ENCODE data around the gene HOXB8.

DNA sequence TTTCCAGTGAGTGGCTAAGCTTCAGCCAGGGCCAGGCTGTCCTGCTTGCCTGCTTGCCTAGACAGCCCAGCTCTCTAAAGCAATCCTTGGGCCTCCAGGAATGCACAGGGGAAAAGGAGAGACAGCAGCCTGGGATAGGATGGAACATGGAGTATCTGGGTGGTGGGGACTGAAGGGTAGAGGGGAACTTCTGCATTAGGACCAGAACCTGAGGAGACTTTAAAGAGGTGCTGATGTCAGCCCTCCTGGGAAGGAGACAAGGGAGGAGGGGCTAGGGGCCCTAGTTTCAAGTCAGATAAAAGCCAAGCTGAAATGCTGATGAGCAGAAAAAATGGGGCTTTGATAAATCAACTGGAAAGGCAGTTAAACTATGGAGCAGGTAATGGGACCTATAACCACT is 6.1 kb downstream of the HOXB8 start:
- TF ChIP-seq ZFP3 (CRISPR knock-in tag; IDR thresholded peaks at IDR 0.05): no peak
- TF ChIP-seq, protein P1, sequence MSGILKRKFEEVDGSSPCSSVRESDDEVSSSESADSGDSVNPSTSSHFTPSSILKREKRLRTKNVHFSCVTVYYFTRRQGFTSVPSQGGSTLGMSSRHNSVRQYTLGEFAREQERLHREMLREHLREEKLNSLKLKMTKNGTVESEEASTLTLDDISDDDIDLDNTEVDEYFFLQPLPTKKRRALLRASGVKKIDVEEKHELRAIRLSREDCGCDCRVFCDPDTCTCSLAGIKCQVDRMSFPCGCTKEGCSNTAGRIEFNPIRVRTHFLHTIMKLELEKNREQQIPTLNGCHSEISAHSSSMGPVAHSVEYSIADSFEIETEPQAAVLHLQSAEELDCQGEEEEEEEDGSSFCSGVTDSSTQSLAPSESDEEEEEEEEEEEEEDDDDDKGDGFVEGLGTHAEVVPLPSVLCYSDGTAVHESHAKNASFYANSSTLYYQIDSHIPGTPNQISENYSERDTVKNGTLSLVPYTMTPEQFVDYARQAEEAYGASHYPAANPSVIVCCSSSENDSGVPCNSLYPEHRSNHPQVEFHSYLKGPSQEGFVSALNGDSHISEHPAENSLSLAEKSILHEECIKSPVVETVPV (CRISPR knock-in tag; IDR thresholded peaks at IDR 0.05): no peak
- TF ChIP-seq PATZ1 (CRISPR knock-in tag; IDR thresholded peaks at IDR 0.05; ENCODE audit: borderline replicate concordance): no peak
- no peak for TF ChIP-seq ZNF8 (CRISPR knock-in tag; IDR thresholded peaks at IDR 0.05)
- TF ChIP-seq ZC3H10 (CRISPR knock-in tag; IDR thresholded peaks at IDR 0.05): no peak
- TF ChIP-seq TCF4 (CRISPR knock-in tag; IDR thresholded peaks at IDR 0.05; ENCODE audit: borderline replicate concordance): no peak
- TF ChIP-seq CREB5 (CRISPR knock-in tag; IDR thresholded peaks at IDR 0.05; ENCODE audit: low read depth): no peak
- TF ChIP-seq CSDC2 (CRISPR knock-in tag; IDR thresholded peaks at IDR 0.05): no peak
- TF ChIP-seq ARNTL (CRISPR knock-in tag; IDR thresholded peaks at IDR 0.05; ENCODE audit: borderline replicate concordance, low read depth): no peak
- no peak for TF ChIP-seq OSR1 (CRISPR knock-in tag; IDR thresholded peaks at IDR 0.05)
- no peak for TF ChIP-seq RARB (CRISPR knock-in tag; IDR thresholded peaks at IDR 0.05)

Measured in SK-N-SH treated with all-trans-retinoic acid at 6 μM for 48 hours (cell line).